ENCODE measurements around the gene B4GALT5.
A peak's percentile ranks its signal among the peaks of the same experiment; 100 is the strongest.

B4GALT5 gene

DNA sequence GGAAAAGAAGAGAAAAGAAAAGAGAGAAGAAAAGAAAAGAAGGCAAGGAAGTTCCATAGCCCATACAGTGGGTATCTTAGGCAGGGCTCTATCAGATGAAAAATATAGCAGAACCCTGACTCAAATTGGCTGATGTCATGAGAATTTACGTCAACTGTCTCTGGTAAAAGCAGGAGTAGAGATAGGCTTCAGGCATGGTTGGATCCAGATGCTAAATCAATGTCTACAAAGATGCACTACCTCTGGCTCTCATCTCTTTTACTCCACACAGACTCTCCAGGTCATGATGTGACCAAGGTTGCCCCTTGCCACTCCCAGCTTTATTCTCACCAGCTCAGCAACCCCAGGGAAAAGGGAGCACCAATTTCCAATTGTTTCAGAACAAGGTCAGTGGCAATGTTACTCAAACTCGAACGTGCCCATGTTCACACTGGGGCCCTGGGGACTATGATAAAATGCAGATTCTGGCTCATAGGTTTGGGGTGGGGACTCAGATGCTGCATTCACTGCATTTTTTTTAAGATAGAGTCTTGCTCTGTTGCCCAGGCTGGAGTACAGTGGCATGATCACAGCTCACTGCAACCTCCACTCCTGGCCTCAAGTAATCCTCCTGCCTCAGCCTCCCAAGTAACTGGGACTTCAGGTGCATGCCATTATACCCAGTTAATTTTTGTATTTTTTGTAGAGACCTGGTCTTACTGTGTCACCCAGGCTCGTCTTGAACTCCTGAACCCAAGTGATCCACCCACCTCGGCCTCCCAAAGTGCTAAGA is 112.3 kb downstream of the B4GALT5 start:
- Histone ChIP-seq H4K8ac (ENCODE audit: low read depth, low read length) (no peak overlapping the region), H2BK5ac (ENCODE audit: low read depth, low read length, poor library complexity) (no peak overlapping the region), H3K36me3 (ENCODE audit: control insufficient read depth in 1 of 2, insufficient read depth in 2 of 2, low read length in 2 of 2) (no peaks in the 10 kb centered on the region), H2AFZ (ENCODE audit: insufficient read depth, low read length, poor library complexity) (no peak overlapping the region), H3K4me2 (ENCODE audit: low read length) (no peak overlapping the region), H2BK120ac (ENCODE audit: insufficient read depth, low read length, poor library complexity) (no peak overlapping the region), H3K27ac (ENCODE audit: low read depth, low read length) (no peak overlapping the region), H2BK12ac (ENCODE audit: low read length) (no peak overlapping the region), H3K18ac (ENCODE audit: low read length) (no peak overlapping the region), H3K9ac (ENCODE audit: low read length) (no peak overlapping the region), H3K27me3 (ENCODE audit: insufficient read depth, low read length) (no peaks in the 10 kb centered on the region), H3K4me3 (ENCODE audit: low read depth, low read length) (no peak overlapping the region), H3K4me1 (ENCODE audit: control insufficient read depth in 1 of 2, insufficient read depth in 2 of 2, low read length in 2 of 2) (no peaks in the 10 kb centered on the region), H3K9me3 (ENCODE audit: insufficient read depth, low read depth, low read length) (no peaks in the 10 kb centered on the region), H3K4ac (ENCODE audit: low read depth, low read length) (no peak overlapping the region), H3K79me2 (ENCODE audit: control insufficient read depth, insufficient read depth, low read length, poor library complexity) (no peaks in the 10 kb centered on the region), H4K91ac (ENCODE audit: low read depth, low read length) (no peak overlapping the region), H4K12ac (ENCODE audit: low read depth, low read length) (no peak overlapping the region), H3K23ac (ENCODE audit: low read length) (no peak overlapping the region), H3K14ac (ENCODE audit: low read length) (no peak overlapping the region), H2AK5ac (ENCODE audit: low read length) (no peak overlapping the region), H3K79me1 (ENCODE audit: low read length) (no peaks in the 10 kb centered on the region)
- DNase-seq = no peak
- no CpG with 5 or more reads among the region's 5 CpGs for WGBS (ENCODE audit: extremely low coverage, insufficient coverage, insufficient read length)

DNA sequence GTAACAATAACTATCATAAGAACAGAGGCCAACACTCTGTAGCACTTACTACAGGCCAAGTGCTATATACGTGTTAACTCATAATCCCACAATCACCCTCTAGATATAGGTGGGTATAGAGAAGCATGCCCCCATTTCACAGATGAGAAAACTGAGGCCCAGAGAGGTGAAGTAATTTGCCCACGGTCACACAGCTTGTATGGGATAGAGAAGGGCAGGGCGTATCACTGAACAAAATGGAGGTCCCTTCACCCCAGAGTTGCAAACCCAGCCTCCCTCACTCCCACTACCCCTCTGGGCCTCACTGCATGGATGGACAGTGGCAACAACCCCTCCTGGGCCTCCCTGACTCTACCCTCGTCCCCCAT is 113.9 kb downstream of the B4GALT5 start:
- H3K4ac ChIP-seq (ENCODE audit: low read depth, low read length) = no peak overlapping the region
- no peak overlapping the region for H4K8ac ChIP-seq (ENCODE audit: low read depth, low read length)
- H3K27ac ChIP-seq (ENCODE audit: low read depth, low read length) = no peak overlapping the region
- no peak overlapping the region for H2BK5ac ChIP-seq (ENCODE audit: low read depth, low read length, poor library complexity)
- no peak overlapping the region for H2BK120ac ChIP-seq (ENCODE audit: insufficient read depth, low read length, poor library complexity)
- H3K27me3 ChIP-seq (ENCODE audit: insufficient read depth, low read length) = no peaks in the 10 kb centered on the region
- no peaks in the 10 kb centered on the region for H3K79me1 ChIP-seq (ENCODE audit: low read length)
- H3K23ac ChIP-seq (ENCODE audit: low read length) = no peak overlapping the region
- H3K9me3 ChIP-seq (ENCODE audit: insufficient read depth, low read depth, low read length) = no peaks in the 10 kb centered on the region
- no peak overlapping the region for H2AK5ac ChIP-seq (ENCODE audit: low read length)
- no peak overlapping the region for H3K4me3 ChIP-seq (ENCODE audit: low read depth, low read length)
- H4K12ac ChIP-seq (ENCODE audit: low read depth, low read length) = no peak overlapping the region
- no peaks in the 10 kb centered on the region for H3K4me1 ChIP-seq (ENCODE audit: control insufficient read depth in 1 of 2, insufficient read depth in 2 of 2, low read length in 2 of 2)
- no peak overlapping the region for H3K14ac ChIP-seq (ENCODE audit: low read length)
- no peak overlapping the region for H2BK12ac ChIP-seq (ENCODE audit: low read length)
- H4K91ac ChIP-seq (ENCODE audit: low read depth, low read length) = no peak overlapping the region
- no CpG with 5 or more reads among the region's 4 CpGs for WGBS (ENCODE audit: extremely low coverage, insufficient coverage, insufficient read length)
- H2AFZ ChIP-seq (ENCODE audit: insufficient read depth, low read length, poor library complexity) = no peak overlapping the region
- H3K79me2 ChIP-seq (ENCODE audit: control insufficient read depth, insufficient read depth, low read length, poor library complexity) = no peaks in the 10 kb centered on the region
- H3K9ac ChIP-seq (ENCODE audit: low read length) = no peak overlapping the region
- no peaks in the 10 kb centered on the region for H3K36me3 ChIP-seq (ENCODE audit: control insufficient read depth in 1 of 2, insufficient read depth in 2 of 2, low read length in 2 of 2)
- H3K18ac ChIP-seq (ENCODE audit: low read length) = no peak overlapping the region
- H3K4me2 ChIP-seq (ENCODE audit: low read length) = no peak overlapping the region
- DNase-seq = no peak

- Histone ChIP-seq H4K8ac (ENCODE audit: low read depth, low read length) (no peak overlapping the region), H3K18ac (ENCODE audit: low read length) (no peak overlapping the region), H3K4me3 (ENCODE audit: low read depth, low read length) (no peak overlapping the region), H2BK12ac (ENCODE audit: low read length) (no peak overlapping the region), H4K12ac (ENCODE audit: low read depth, low read length) (no peak overlapping the region), H3K4ac (ENCODE audit: low read depth, low read length) (no peak overlapping the region), H3K79me2 (ENCODE audit: control insufficient read depth, insufficient read depth, low read length, poor library complexity) (no peaks in the 10 kb centered on the region), H4K91ac (ENCODE audit: low read depth, low read length) (no peak overlapping the region), H3K79me1 (ENCODE audit: low read length) (peaks cover 10% of the 10 kb centered on the region), H3K14ac (ENCODE audit: low read length) (no peak overlapping the region), H2BK120ac (ENCODE audit: insufficient read depth, low read length, poor library complexity) (no peak overlapping the region), H3K27ac (ENCODE audit: low read depth, low read length) (no peak overlapping the region), H3K9ac (ENCODE audit: low read length) (no peak overlapping the region), H2AFZ (ENCODE audit: insufficient read depth, low read length, poor library complexity) (no peak overlapping the region), H3K4me2 (ENCODE audit: low read length) (no peak overlapping the region), H3K23ac (ENCODE audit: low read length) (no peak overlapping the region), H3K4me1 (ENCODE audit: control insufficient read depth in 1 of 2, insufficient read depth in 2 of 2, low read length in 2 of 2) (peaks cover 11 to 14% of the 10 kb centered on the region in 2 experiments), H2BK5ac (ENCODE audit: low read depth, low read length, poor library complexity) (no peak overlapping the region), H3K27me3 (ENCODE audit: insufficient read depth, low read length) (no peaks in the 10 kb centered on the region), H2AK5ac (ENCODE audit: low read length) (no peak overlapping the region), H3K36me3 (ENCODE audit: control insufficient read depth in 1 of 2, insufficient read depth in 2 of 2, low read length in 2 of 2) (no peaks in the 10 kb centered on the region), H3K9me3 (ENCODE audit: insufficient read depth, low read depth, low read length) (no peaks in the 10 kb centered on the region)
- DNase-seq = peak; percentile 54 to 66
- no CpG with 5 or more reads among the region's 4 CpGs for WGBS (ENCODE audit: extremely low coverage, insufficient coverage, insufficient read length)
These were observed 115.8 kb downstream of the B4GALT5 start for GRCh38 chr20:49597825-49598395.

DNA sequence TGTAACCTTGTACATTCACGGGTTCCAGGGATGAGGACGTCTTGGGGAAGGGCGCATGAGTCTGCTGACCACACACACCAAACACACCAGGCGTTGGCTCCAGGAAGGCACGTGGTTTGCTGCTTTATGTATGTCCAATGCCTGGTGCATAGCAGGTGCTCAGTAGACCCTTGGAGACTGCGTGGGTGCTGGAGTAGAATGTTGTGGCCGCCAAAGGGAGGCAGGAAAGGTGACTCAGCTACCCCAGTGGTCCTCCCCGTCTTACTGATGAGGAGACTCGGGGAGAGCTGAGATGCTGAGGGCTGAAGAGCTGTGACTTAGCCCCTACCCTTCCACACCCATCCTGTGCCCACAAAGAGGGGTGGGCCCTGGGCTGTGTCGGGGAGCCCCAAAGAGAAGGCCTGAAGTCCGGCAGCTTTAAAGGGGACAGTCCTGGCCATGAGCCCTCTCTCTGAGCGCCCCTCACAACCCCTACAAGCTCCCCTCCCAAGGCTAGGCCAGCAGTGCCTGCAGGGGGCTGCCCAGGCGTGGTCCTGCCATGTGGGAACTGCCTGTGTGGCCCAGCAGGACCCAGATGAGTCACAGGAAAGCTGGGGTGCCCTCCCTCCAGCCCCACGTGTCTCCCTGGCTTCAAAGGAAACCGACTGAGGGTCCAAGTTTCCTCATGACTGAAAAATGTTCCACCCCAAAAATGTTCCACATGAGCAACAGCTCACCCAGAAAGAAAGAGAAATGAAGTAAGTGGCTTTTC is 117.7 kb downstream of the B4GALT5 start:
- Histone ChIP-seq H3K18ac (ENCODE audit: low read length) (no peak overlapping the region), H3K79me2 (ENCODE audit: control insufficient read depth, insufficient read depth, low read length, poor library complexity) (no peaks in the 10 kb centered on the region), H3K4ac (ENCODE audit: low read depth, low read length) (no peak overlapping the region), H3K9ac (ENCODE audit: low read length) (no peak overlapping the region), H3K27me3 (ENCODE audit: insufficient read depth, low read length) (no peaks in the 10 kb centered on the region), H3K4me1 (ENCODE audit: control insufficient read depth in 1 of 2, insufficient read depth in 2 of 2, low read length in 2 of 2) (peaks cover 11 to 15% of the 10 kb centered on the region in 2 experiments), H3K14ac (ENCODE audit: low read length) (no peak overlapping the region), H2AFZ (ENCODE audit: insufficient read depth, low read length, poor library complexity) (no peak overlapping the region), H2BK5ac (ENCODE audit: low read depth, low read length, poor library complexity) (no peak overlapping the region), H4K8ac (ENCODE audit: low read depth, low read length) (no peak overlapping the region), H2BK120ac (ENCODE audit: insufficient read depth, low read length, poor library complexity) (no peak overlapping the region), H4K91ac (ENCODE audit: low read depth, low read length) (no peak overlapping the region), H3K23ac (ENCODE audit: low read length) (no peak overlapping the region), H3K9me3 (ENCODE audit: insufficient read depth, low read depth, low read length) (no peaks in the 10 kb centered on the region), H3K79me1 (ENCODE audit: low read length) (peaks cover 10% of the 10 kb centered on the region), H3K27ac (ENCODE audit: low read depth, low read length) (no peak overlapping the region), H3K4me2 (ENCODE audit: low read length) (no peak overlapping the region), H2BK12ac (ENCODE audit: low read length) (no peak overlapping the region), H3K4me3 (ENCODE audit: low read depth, low read length) (no peak overlapping the region), H3K36me3 (ENCODE audit: control insufficient read depth in 1 of 2, insufficient read depth in 2 of 2, low read length in 2 of 2) (no peaks in the 10 kb centered on the region), H4K12ac (ENCODE audit: low read depth, low read length) (no peak overlapping the region), H2AK5ac (ENCODE audit: low read length) (no peak overlapping the region)
- no peak for DNase-seq
- no CpG with 5 or more reads among the region's 15 CpGs for WGBS (ENCODE audit: extremely low coverage, insufficient coverage, insufficient read length)
